H9 (cell line): Measurements from ENCODE around the gene LIMS1. TPM values are rescaled to one million over a fixed set of nuclear protein-coding genes. Genes with fewer than 3 reads are reported as not detected.

ENCODE experiments used
- DNase-seq: peaks from one replicate; pipeline ENCODE4 v3.0.0-alpha.2; 2017
- H2AFZ ChIP-seq: one replicate; pipeline ENCODE4 v1.6.1; 2013; ENCODE audit warnings: mild to moderate bottlenecking, low read length, control low read depth, moderate library complexity
- H2AK5ac ChIP-seq: 2 replicates; pipeline ENCODE4 v1.6.1; 2013; ENCODE audit warnings: low read length, control low read depth, mixed read lengths; ENCODE audit not compliant: insufficient read length
- H2BK120ac ChIP-seq: one replicate; pipeline ENCODE4 v1.6.1; 2013; ENCODE audit warnings: low read depth, mild to moderate bottlenecking, low read length, control low read depth, inconsistent platforms; ENCODE audit not compliant: poor library complexity, severe bottlenecking
- H2BK12ac ChIP-seq: 2 replicates; pipeline ENCODE4 v1.6.1; 2013; ENCODE audit warnings: low read length, control low read depth, mixed read lengths, low read depth; ENCODE audit not compliant: insufficient read length
- H2BK15ac ChIP-seq: 2 replicates; pipeline ENCODE4 v1.6.1; 2013; ENCODE audit warnings: low read depth, low read length, control low read depth
- H2BK20ac ChIP-seq: one replicate; pipeline ENCODE4 v1.6.1; 2013; ENCODE audit warnings: low read depth, mild to moderate bottlenecking, low read length, control low read depth, inconsistent platforms; ENCODE audit not compliant: poor library complexity, severe bottlenecking
- H2BK5ac ChIP-seq: 2 replicates; pipeline ENCODE4 v1.6.1; 2013; ENCODE audit warnings: low read length, control low read depth, mixed read lengths; ENCODE audit not compliant: insufficient read length
- H3K14ac ChIP-seq: 2 replicates; pipeline ENCODE4 v1.6.1; 2013; ENCODE audit warnings: low read length, control low read depth; ENCODE audit not compliant: insufficient read depth
- H3K18ac ChIP-seq: 2 replicates; pipeline ENCODE4 v1.6.1; 2013; ENCODE audit warnings: low read depth, mild to moderate bottlenecking, mixed read lengths, low read length, control low read depth; ENCODE audit not compliant: insufficient read length
- H3K23ac ChIP-seq: 2 replicates; pipeline ENCODE4 v1.6.1; 2013; ENCODE audit warnings: low read length, control low read depth, mixed read lengths, low read depth; ENCODE audit not compliant: insufficient read length
- H3K23me2 ChIP-seq: 2 replicates; pipeline ENCODE4 v1.6.1; 2013; ENCODE audit warnings: low read depth, mild to moderate bottlenecking, mixed read lengths, low read length, control low read depth; ENCODE audit not compliant: insufficient read length, poor library complexity, severe bottlenecking
- H3K27ac ChIP-seq: 2 replicates; pipeline ENCODE4 v1.5.1; 2013; ENCODE audit warnings: low read length, control low read depth, mixed read lengths, low read depth; ENCODE audit not compliant: insufficient read length
- H3K27me3 ChIP-seq: 2 replicates; pipeline ENCODE4 v1.6.1; 2013; ENCODE audit warnings: low read length, control low read depth, inconsistent platforms; ENCODE audit not compliant: insufficient read depth
- H3K4ac ChIP-seq: 2 replicates; pipeline ENCODE4 v1.6.1; 2013; ENCODE audit warnings: low read depth, mild to moderate bottlenecking, control low read depth, inconsistent platforms, low read length, moderate library complexity
- H3K4me1 ChIP-seq: 2 replicates; pipeline ENCODE4 v1.6.1; 2013; ENCODE audit warnings: low read length, control low read depth, inconsistent platforms; ENCODE audit not compliant: insufficient read depth
- H3K4me2 ChIP-seq: 2 replicates; pipeline ENCODE4 v1.6.1; 2013; ENCODE audit warnings: low read length, control low read depth, mixed read lengths; ENCODE audit not compliant: insufficient read length, insufficient read depth
- H3K56ac ChIP-seq: 2 replicates; pipeline ENCODE4 v1.6.1; 2013; ENCODE audit warnings: low read depth, mild to moderate bottlenecking, mixed read lengths, low read length, control low read depth; ENCODE audit not compliant: insufficient read length
- H3K79me1 ChIP-seq: 2 replicates; pipeline ENCODE4 v1.6.1; 2013; ENCODE audit warnings: low read depth, mild to moderate bottlenecking, moderate library complexity, low read length, control low read depth, inconsistent platforms; ENCODE audit not compliant: insufficient read depth, poor library complexity, severe bottlenecking
- H3K79me2 ChIP-seq: 2 replicates; pipeline ENCODE4 v1.6.1; 2013; ENCODE audit warnings: low read length, control low read depth, inconsistent platforms; ENCODE audit not compliant: insufficient read depth
- H3K9ac ChIP-seq: 2 replicates; pipeline ENCODE4 v1.6.1; 2013; ENCODE audit warnings: low read length, control low read depth, mixed read lengths; ENCODE audit not compliant: insufficient read length; ENCODE audit errors: extremely low read depth
- H3K9me3 ChIP-seq: one replicate; pipeline ENCODE4 v1.6.1; 2013; ENCODE audit warnings: low read depth, low read length, inconsistent platforms; ENCODE audit not compliant: control insufficient read depth
- H3T11ph ChIP-seq: one replicate; pipeline ENCODE4 v1.6.1; 2013; ENCODE audit warnings: mild to moderate bottlenecking, low read length, control low read depth, inconsistent platforms
- H4K20me1 ChIP-seq: one replicate; pipeline ENCODE4 v1.6.1; 2013; ENCODE audit not compliant: control insufficient read depth, insufficient read length, insufficient read depth
- H4K5ac ChIP-seq: 2 replicates; pipeline ENCODE4 v1.6.1; 2013; ENCODE audit warnings: low read depth, mild to moderate bottlenecking, mixed read lengths, low read length, control low read depth; ENCODE audit not compliant: insufficient read length
- H4K8ac ChIP-seq: replicated peaks from 2 replicates; pipeline ENCODE4 v1.6.1; 2013; ENCODE audit warnings: low read length, control low read depth, mixed read lengths, low read depth; ENCODE audit not compliant: insufficient read length
- H4K91ac ChIP-seq: 2 replicates; pipeline ENCODE4 v1.6.1; 2013; ENCODE audit warnings: low read depth, mild to moderate bottlenecking, moderate library complexity, mixed read lengths, low read length, control low read depth; ENCODE audit not compliant: insufficient read length
- H3K27ac Mint-ChIP-seq, 3 experiments: 2 replicates in 2 of 3; 3 replicates in 1 of 3; pipeline ENCODE4 v1.8.0; 2020 to 2021; ENCODE audit warnings: mixed read lengths in 3 of 3, mild to moderate bottlenecking in 1 of 3, moderate library complexity in 1 of 3
- H3K27me3 Mint-ChIP-seq: 2 replicates; pipeline ENCODE4 v1.8.0; 2021; ENCODE audit warnings: low read depth, mild to moderate bottlenecking, moderate library complexity, mixed read lengths
- H3K36me3 Mint-ChIP-seq, 3 experiments: 2 replicates in 2 of 3; 3 replicates in 1 of 3; pipeline ENCODE4 v1.8.0; 2020 to 2021; ENCODE audit warnings: low read depth in 3 of 3, mixed read lengths in 3 of 3; ENCODE audit not compliant: insufficient read depth in 1 of 3
- H3K4me1 Mint-ChIP-seq, 2 experiments: 2 replicates each; pipeline ENCODE4 v1.8.0; 2020; ENCODE audit warnings: mixed read lengths in 2 of 2
- H3K4me3 Mint-ChIP-seq, 2 experiments: 2 replicates in 1 of 2; 3 replicates in 1 of 2; pipeline ENCODE4 v1.8.0; 2020 to 2021; ENCODE audit warnings: mild to moderate bottlenecking in 2 of 2, mixed read lengths in 2 of 2, moderate library complexity in 1 of 2
- H3K9me3 Mint-ChIP-seq, 2 experiments: 2 replicates in 1 of 2; 3 replicates in 1 of 2; pipeline ENCODE4 v1.8.0; 2020; ENCODE audit warnings: mild to moderate bottlenecking in 2 of 2, mixed read lengths in 2 of 2, moderate library complexity in 1 of 2
- CTCF ChIP-seq: fragments of 200-600 bp; sonication (generic); conservative IDR thresholded peaks from 3 replicates; pipeline ENCODE4 v1.8.0; 2021; ENCODE audit warnings: antibody characterized with exemption, mild to moderate bottlenecking
- WGBS: extraction: QIAGEN DNeasy Blood & Tissue Kit; methylation state at CpG from one replicate; pipeline ENCODE4 v1.1.7; 2013; ENCODE audit warnings: missing lambda C conversion rate, low lambda C conversion rate, mixed read lengths; ENCODE audit not compliant: insufficient read length; ENCODE audit errors: extremely low coverage; 5-methylcytosine and 5-hydroxymethylcytosine counted together
- total RNA-seq: library from RNA; stranded (reverse); gene quantifications from 2 replicates; pipeline ENCODE4 v1.2.1, GENCODE V29; 2021

LIMS1 gene
- total RNA-seq, 1 experiment from 2014 or later, result 37.7 TPM

GRCh38 chr2:108629417-108629816 lies 95.1 kb downstream of the LIMS1 start:
- no peak overlapping the region for H3K27ac ChIP-seq
- no peak overlapping the region for H3K18ac ChIP-seq
- H2BK20ac ChIP-seq, result no peak overlapping the region
- H3K4me1 Mint-ChIP-seq, result peaks cover 12 to 22% of the 10 kb centered on the region in 2 experiments
- H3K4ac ChIP-seq, result no peak overlapping the region
- H3K23me2 ChIP-seq, result no peaks in the 10 kb centered on the region
- no peak overlapping the region for H3K4me2 ChIP-seq
- H2AFZ ChIP-seq, result no peak overlapping the region
- H3T11ph ChIP-seq, result no peak overlapping the region
- no peaks in the 10 kb centered on the region for H3K27me3 Mint-ChIP-seq
- H3K14ac ChIP-seq, result no peak overlapping the region
- H3K79me1 ChIP-seq, result no peaks in the 10 kb centered on the region
- H3K56ac ChIP-seq, result no peak overlapping the region
- no CpG with 5 or more reads among the region's 1 CpG for WGBS
- H3K79me2 ChIP-seq, result no peaks in the 10 kb centered on the region
- H3K4me3 Mint-ChIP-seq, result no peak overlapping the region
- no peaks in the 10 kb centered on the region for H4K20me1 ChIP-seq
- H3K9ac ChIP-seq, result no peak overlapping the region
- H2AK5ac ChIP-seq, result no peak overlapping the region
- no peak overlapping the region for H4K91ac ChIP-seq
- H3K36me3 Mint-ChIP-seq, result peaks cover 0 to 1% (median 0%) of the 10 kb centered on the region in 3 experiments; a peak in 1 of 7 replicates
- no peaks in the 10 kb centered on the region for H3K9me3 ChIP-seq
- H3K4me1 ChIP-seq, result peaks cover 2% of the 10 kb centered on the region; the same call in 1 of the 2 replicates
- H2BK5ac ChIP-seq, result no peak overlapping the region
- no peak overlapping the region for H2BK120ac ChIP-seq
- no peak overlapping the region for H2BK15ac ChIP-seq
- no peaks in the 10 kb centered on the region for H3K27me3 ChIP-seq
- H2BK12ac ChIP-seq, result no peak overlapping the region
- H3K27ac Mint-ChIP-seq, result no peak overlapping the region; a peak in 1 of 7 replicates
- no peak overlapping the region for H4K8ac ChIP-seq
- H3K9me3 Mint-ChIP-seq, result no peaks in the 10 kb centered on the region
- no peak overlapping the region for H3K23ac ChIP-seq
- no peak for TF ChIP-seq CTCF
- H4K5ac ChIP-seq, result no peak overlapping the region
- DNase-seq, result no peak
